HEK293 (cell line): ENCODE results near the gene TNFRSF25.
A peak's percentile ranks its signal among the peaks of the same experiment; 100 is the strongest.

Source experiments
- CTCF ChIA-PET: fragments of 350-600 bp; formaldehyde crosslinking; extraction: SDS; loops from one replicate; lab custom pipeline; 2021; ENCODE audit warnings: antibody characterized with exemption; lab: Yijun Ruan, JAX
- POLR2A ChIA-PET: fragments of 300-600 bp; formaldehyde crosslinking; extraction: SDS; loops from one replicate; lab custom pipeline; 2020; ENCODE audit warnings: antibody characterized with exemption, inconsistent platforms; lab: Yijun Ruan, JAX
- H3K27ac ChIP-seq: fragments of 200-500 bp; sonication (Bioruptor generic); 2 replicates; pipeline ENCODE4 v1.5.1; 2014; ENCODE audit warnings: low read depth, low read length, control low read depth, inconsistent platforms; ENCODE audit errors: extremely low read depth
- H3K36me3 ChIP-seq, 2 experiments: fragments of 200-500 bp in 1 of 2; sonication (Bioruptor generic) in 1 of 2; 1 replicate in 1 of 2; 2 replicates in 1 of 2; pipeline ENCODE4 v1.5.1; 2014 to 2017; ENCODE audit warnings: inconsistent platforms in 2 of 2, low read length in 2 of 2; ENCODE audit not compliant: control insufficient read depth in 2 of 2, insufficient read depth in 1 of 2
- H3K4me1 ChIP-seq: fragments of 200-500 bp; sonication (Bioruptor generic); 2 replicates; pipeline ENCODE4 v1.5.1; 2014; ENCODE audit warnings: mild to moderate bottlenecking, low read length, inconsistent platforms; ENCODE audit not compliant: control insufficient read depth, insufficient read depth
- H3K4me3 ChIP-seq: 2 replicates; pipeline ENCODE4 v1.5.1; 2011; ENCODE audit warnings: low read depth, mild to moderate bottlenecking, control low read depth, low read length, moderate library complexity
- H3K9me3 ChIP-seq: fragments of 200-500 bp; sonication (Bioruptor generic); 2 replicates; pipeline ENCODE4 v1.5.1; 2014; ENCODE audit warnings: low read depth, low read length, inconsistent platforms; ENCODE audit not compliant: control insufficient read depth, insufficient read depth
- EGR2 ChIP-seq: fragments of 450-650 bp; formaldehyde crosslinking; IDR thresholded peaks from 2 replicates; pipeline ENCODE4 v1.5.1; 2016; ENCODE audit warnings: low read depth, missing biosample characterization, missing genetic modification characterization
- ELK4 ChIP-seq: IDR thresholded peaks from 2 replicates; pipeline ENCODE4 v1.6.1; 2011; ENCODE audit warnings: mild to moderate bottlenecking, low read depth, low read length, borderline replicate concordance
- FEZF1 ChIP-seq: fragments of 450-650 bp; formaldehyde crosslinking; IDR thresholded peaks from 2 replicates; pipeline ENCODE4 v1.5.1; 2016; ENCODE audit warnings: missing biosample characterization, missing genetic modification characterization
- KLF1 ChIP-seq: fragments of 450-650 bp; formaldehyde crosslinking; IDR thresholded peaks from 2 replicates; pipeline ENCODE4 v1.5.1; 2016; ENCODE audit warnings: missing biosample characterization, missing genetic modification characterization
- KLF7 ChIP-seq: fragments of 450-650 bp; formaldehyde crosslinking; IDR thresholded peaks from 2 replicates; pipeline ENCODE4 v1.5.1; 2016; ENCODE audit warnings: missing biosample characterization, missing genetic modification characterization, borderline replicate concordance
- PBX3 ChIP-seq: sonication (generic); formaldehyde crosslinking; IDR thresholded peaks from 2 replicates; pipeline ENCODE4 v1.8.1; 2022; ENCODE audit warnings: mild to moderate bottlenecking, moderate library complexity, missing genetic modification reagents
- PRDM6 ChIP-seq: fragments of 450-650 bp; formaldehyde crosslinking; IDR thresholded peaks from 2 replicates; pipeline ENCODE4 v1.5.1; 2017; ENCODE audit warnings: missing biosample characterization, missing genetic modification characterization
- RBAK ChIP-seq: fragments of 450-650 bp; formaldehyde crosslinking; IDR thresholded peaks from 2 replicates; pipeline ENCODE4 v1.5.1; 2016; ENCODE audit warnings: missing biosample characterization, missing genetic modification characterization
- TSHZ1 ChIP-seq: fragments of 450-650 bp; formaldehyde crosslinking; IDR thresholded peaks from 2 replicates; pipeline ENCODE4 v1.5.1; 2016; ENCODE audit warnings: missing biosample characterization, missing genetic modification characterization, borderline replicate concordance
- ZFP37 ChIP-seq: fragments of 450-650 bp; formaldehyde crosslinking; IDR thresholded peaks from 2 replicates; pipeline ENCODE4 v1.5.1; 2016; ENCODE audit warnings: missing biosample characterization, missing genetic modification characterization
- ZIC2 ChIP-seq: fragments of 450-650 bp; formaldehyde crosslinking; IDR thresholded peaks from 2 replicates; pipeline ENCODE4 v1.5.1; 2016; ENCODE audit warnings: missing biosample characterization, missing genetic modification characterization
- ZNF146 ChIP-seq: fragments of 450-650 bp; formaldehyde crosslinking; IDR thresholded peaks from 2 replicates; pipeline ENCODE4 v1.5.1; 2016; ENCODE audit warnings: missing biosample characterization, missing genetic modification characterization
- ZNF169 ChIP-seq: fragments of 450-650 bp; formaldehyde crosslinking; IDR thresholded peaks from 2 replicates; pipeline ENCODE4 v1.5.1; 2016; ENCODE audit warnings: missing biosample characterization, missing genetic modification characterization
- ZNF211 ChIP-seq: fragments of 450-650 bp; formaldehyde crosslinking; IDR thresholded peaks from 2 replicates; pipeline ENCODE4 v1.5.1; 2016; ENCODE audit warnings: low read depth, missing biosample characterization, missing genetic modification characterization
- ZNF221 ChIP-seq: fragments of 450-650 bp; formaldehyde crosslinking; IDR thresholded peaks from 2 replicates; pipeline ENCODE4 v1.5.1; 2017; ENCODE audit warnings: missing biosample characterization, missing genetic modification characterization, borderline replicate concordance
- ZNF324 ChIP-seq: fragments of 450-650 bp; formaldehyde crosslinking; IDR thresholded peaks from 2 replicates; pipeline ENCODE4 v1.5.1; 2016; ENCODE audit warnings: missing biosample characterization, missing genetic modification characterization
- ZNF37A ChIP-seq: fragments of 450-650 bp; IDR thresholded peaks from 2 replicates; pipeline ENCODE4 v1.5.1; 2018; ENCODE audit warnings: missing biosample characterization, missing genetic modification characterization
- ZNF404 ChIP-seq: fragments of 450-650 bp; formaldehyde crosslinking; IDR thresholded peaks from 2 replicates; pipeline ENCODE4 v1.5.1; 2017; ENCODE audit warnings: missing biosample characterization, missing genetic modification characterization
- ZNF433 ChIP-seq: fragments of 450-650 bp; formaldehyde crosslinking; IDR thresholded peaks from 2 replicates; pipeline ENCODE4 v1.5.1; 2016; ENCODE audit warnings: missing biosample characterization, missing genetic modification characterization, low read depth
- ZNF544 ChIP-seq: fragments of 450-650 bp; formaldehyde crosslinking; IDR thresholded peaks from 2 replicates; pipeline ENCODE4 v1.5.0; 2017; ENCODE audit warnings: missing biosample characterization, missing genetic modification characterization
- ZNF555 ChIP-seq: fragments of 450-650 bp; formaldehyde crosslinking; conservative IDR thresholded peaks from 2 replicates; pipeline ENCODE4 v1.5.1; 2017; ENCODE audit warnings: missing biosample characterization, mild to moderate bottlenecking, missing genetic modification characterization, inconsistent platforms
- ZNF629 ChIP-seq: fragments of 450-650 bp; formaldehyde crosslinking; IDR thresholded peaks from 2 replicates; pipeline ENCODE4 v1.5.1; 2017; ENCODE audit warnings: missing biosample characterization, missing genetic modification characterization
- ZNF704 ChIP-seq: fragments of 450-650 bp; formaldehyde crosslinking; IDR thresholded peaks from 2 replicates; pipeline ENCODE4 v1.5.1; 2016; ENCODE audit warnings: missing biosample characterization, missing genetic modification characterization
- ZNF843 ChIP-seq: fragments of 450-650 bp; formaldehyde crosslinking; IDR thresholded peaks from 2 replicates; pipeline ENCODE4 v1.5.1; 2016; ENCODE audit warnings: missing biosample characterization, missing genetic modification characterization
- ZXDB ChIP-seq: fragments of 450-650 bp; formaldehyde crosslinking; IDR thresholded peaks from 2 replicates; pipeline ENCODE4 v1.5.1; 2016; ENCODE audit warnings: missing biosample characterization, missing genetic modification characterization

Gene TNFRSF25

GRCh38 chr1:6466751-6467150 is 778 bp upstream of the TNFRSF25 start:
- POLR2A ChIA-PET, result no interaction called here

GRCh38 chr1:6465461-6466005 is 440 bp downstream of the TNFRSF25 start:
- Histone ChIP-seq H3K36me3 (peaks cover 0 to 65% of the 10 kb centered on the region in 2 experiments; a peak in 1 of 3 replicates), H3K9me3 (no peaks in the 10 kb centered on the region), H3K4me3 (no peak overlapping the region), H3K27ac (no peak overlapping the region), H3K4me1 (no peaks in the 10 kb centered on the region)
- ChIA-PET CTCF (interaction anchor here (0.7 kb wide), 1 partner anchor 382 kb away, joined by 4 read pairs; no protein-coding TSS in a partner anchor), POLR2A (no interaction called here)
- TF ChIP-seq KLF1 (tag by site-specific recombination) (peak; percentile 34; the same call in 1 of the 2 replicates), ZNF629 (tag by site-specific recombination) (no peak), ZIC2 (no peak), EGR2 (tag by site-specific recombination) (no peak)

More at GRCh38 chr1:6466751-6467150, 778 bp upstream of the TNFRSF25 start:
- Histone ChIP-seq H3K27ac (no peak overlapping the region), H3K9me3 (no peaks in the 10 kb centered on the region), H3K4me3 (no peak overlapping the region), H3K36me3 (peaks cover 0 to 68% of the 10 kb centered on the region in 2 experiments; a peak in 1 of 3 replicates), H3K4me1 (no peaks in the 10 kb centered on the region)
- TF ChIP-seq ELK4, result no peak
- TF ChIP-seq ZNF433 (tag by site-specific recombination), result no peak
- TF ChIP-seq ZNF843, result no peak
- TF ChIP-seq ZNF404 (tag by site-specific recombination), result no peak
- TF ChIP-seq ZNF221 (tag by site-specific recombination), result no peak
- TF ChIP-seq ZNF146, result no peak
- no peak for TF ChIP-seq ZNF555
- no peak for TF ChIP-seq ZNF37A (tag by site-specific recombination)
- no peak for TF ChIP-seq RBAK
- TF ChIP-seq ZNF324 (tag by site-specific recombination), result no peak
- TF ChIP-seq TSHZ1 (tag by site-specific recombination), result no peak
- no peak for TF ChIP-seq ZNF169 (tag by site-specific recombination)
- CTCF ChIA-PET, result interaction anchor here (0.6 to 0.8 kb wide), 3 partner anchors 10 to 799 kb away, joined by 3 to 4 read pairs (median 3); no protein-coding TSS in a partner anchor

GRCh38 chr1:6464915-6465314 is 1.1 kb downstream of the TNFRSF25 start:
- TF ChIP-seq ZNF544 (no peak), PBX3 (CRISPR knock-in tag) (no peak), KLF7 (no peak), ZXDB (tag by site-specific recombination) (no peak), FEZF1 (tag by site-specific recombination) (no peak), ZNF221 (tag by site-specific recombination) (no peak), ZFP37 (tag by site-specific recombination) (no peak), ZNF704 (no peak), ZNF211 (no peak), PRDM6 (tag by site-specific recombination) (no peak)
- POLR2A ChIA-PET, result no interaction called here
- Histone ChIP-seq H3K36me3 (peaks cover 0 to 58% of the 10 kb centered on the region in 2 experiments; a peak in 1 of 3 replicates), H3K27ac (no peak overlapping the region), H3K4me3 (no peak overlapping the region), H3K4me1 (no peaks in the 10 kb centered on the region), H3K9me3 (no peaks in the 10 kb centered on the region)
- CTCF ChIA-PET, result interaction anchor here (1.0 to 2.3 kb wide), 2 partner anchors 11 to 16 kb away, joined by 3 to 10 read pairs; no protein-coding TSS in a partner anchor
